Kidney (tissue), 14 donors: ENCODE measurements around the gene CDADC1. TPM values are rescaled to one million over a fixed set of nuclear protein-coding genes. Genes with fewer than 3 reads are reported as not detected.

Experiments
- DNase-seq, 5 donors: peaks; one replicate each; pipeline ENCODE4 v3.0.0-alpha.2; 2013 to 2020
- FAIRE-seq: peaks from 2 replicates; lab custom pipeline; 2012; peaks lifted over from hg19 to GRCh38; lab: Jason Lieb, UNC
- H3K27ac ChIP-seq, 2 donors: one replicate each; pipeline ENCODE4 v1.7.0; 2013; ENCODE audit warnings: low read depth in 2 of 2, low read length in 2 of 2, inconsistent platforms in 1 of 2
- H3K27me3 ChIP-seq: one replicate; pipeline ENCODE4 v1.7.1; 2013; ENCODE audit warnings: low read length, inconsistent platforms; ENCODE audit not compliant: control insufficient read depth, insufficient read depth
- H3K36me3 ChIP-seq, 3 donors: one replicate each; pipeline versions ENCODE4 v1.7.0 to v1.7.1; 2013; ENCODE audit warnings: low read length in 3 of 3, control low read depth in 1 of 3, inconsistent platforms in 1 of 3; ENCODE audit not compliant: insufficient read depth in 3 of 3, control insufficient read depth in 2 of 3
- H3K4me1 ChIP-seq, 3 donors: one replicate each; pipeline versions ENCODE4 v1.7.0 to v1.7.1; 2013; ENCODE audit warnings: low read length in 3 of 3, inconsistent platforms in 1 of 3, low read depth in 1 of 3; ENCODE audit not compliant: control insufficient read depth in 2 of 3, insufficient read depth in 2 of 3
- H3K4me3 ChIP-seq, 3 donors: one replicate each; pipeline versions ENCODE4 v1.7.0 to v1.8.1; 2013; ENCODE audit warnings: low read length in 3 of 3, control low read depth in 1 of 3, inconsistent platforms in 1 of 3
- H3K9ac ChIP-seq, 3 donors: one replicate each; pipeline versions ENCODE4 v1.7.0 to v1.7.1; 2013; ENCODE audit warnings: low read length in 3 of 3, control low read depth in 1 of 3, inconsistent platforms in 1 of 3
- H3K9me3 ChIP-seq, 3 donors: one replicate each; pipeline versions ENCODE4 v1.7.0 to v1.7.1; 2013; ENCODE audit warnings: low read length in 3 of 3, control low read depth in 1 of 3, inconsistent platforms in 1 of 3; ENCODE audit not compliant: control insufficient read depth in 2 of 3, insufficient read depth in 1 of 3
- intact Hi-C: fragments of 100-400 bp; cut with DNase I; formaldehyde crosslinking; loops from one replicate; pipeline ENCODE4 v1.11.1; 2022
- polyA plus RNA-seq: library from polyadenylated mRNA; stranded (reverse); fragments of 350-450 nt; fragmentation: Illumina TruSeq; extraction: RNeasy Lipid Tissue Mini Kit (QIAGEN cat#74804); gene quantifications from one replicate; pipeline ENCODE4 v1.2.3, GENCODE V29; 2014; ENCODE audit warnings: low read depth, low replicate concordance; ENCODE audit not compliant: insufficient read depth
- total RNA-seq: library from RNA; stranded (reverse); fragmentation: NEBNext Ultra II Directional; extraction: Animal tissue kit (Norgen Biotek cat#: 25700); gene quantifications from one replicate; pipeline ENCODE4 v1.2.1, GENCODE V29; 2021
- TF ChIP-seq, protein P1 (sequence below): IDR thresholded peaks from 3 replicates; pipeline ENCODE4 v1.5.1; 2012; ENCODE audit warnings: mild to moderate bottlenecking, moderate library complexity, borderline replicate concordance; ENCODE audit not compliant: insufficient read depth; ENCODE audit errors: extremely low read depth
- donor health status: control.
- donor health status: control.
- donor health status: control.
- donor health status: control.
- donor health status: control.
- donor health status: DM: yes; HTN: yes; CAD: no.
- donor health status: Normal renal cell carcinoma (clear cell type).

CDADC1 gene
- total and polyA plus RNA-seq, 2 donors from 2014 or later: 8.3 to 12.2 TPM

GRCh38 chr13:49235856-49236431 lies 11.8 kb upstream of the CDADC1 start:
- no peak overlapping the region for H3K9ac ChIP-seq
- intact Hi-C loops: no loop called here
- H3K36me3 ChIP-seq: no peaks in the 10 kb centered on the region
- H3K27me3 ChIP-seq: no peaks in the 10 kb centered on the region
- H3K4me1 ChIP-seq: peaks cover 0 to 13% (median 0%) of the 10 kb centered on the region in 3 donors
- H3K4me3 ChIP-seq: peak overlapping the region in 1 of 3 donors; percentile 25
- DNase-seq (no peak), FAIRE-seq (no peak)
- no peaks in the 10 kb centered on the region for H3K9me3 ChIP-seq
- TF ChIP-seq, protein P1, sequence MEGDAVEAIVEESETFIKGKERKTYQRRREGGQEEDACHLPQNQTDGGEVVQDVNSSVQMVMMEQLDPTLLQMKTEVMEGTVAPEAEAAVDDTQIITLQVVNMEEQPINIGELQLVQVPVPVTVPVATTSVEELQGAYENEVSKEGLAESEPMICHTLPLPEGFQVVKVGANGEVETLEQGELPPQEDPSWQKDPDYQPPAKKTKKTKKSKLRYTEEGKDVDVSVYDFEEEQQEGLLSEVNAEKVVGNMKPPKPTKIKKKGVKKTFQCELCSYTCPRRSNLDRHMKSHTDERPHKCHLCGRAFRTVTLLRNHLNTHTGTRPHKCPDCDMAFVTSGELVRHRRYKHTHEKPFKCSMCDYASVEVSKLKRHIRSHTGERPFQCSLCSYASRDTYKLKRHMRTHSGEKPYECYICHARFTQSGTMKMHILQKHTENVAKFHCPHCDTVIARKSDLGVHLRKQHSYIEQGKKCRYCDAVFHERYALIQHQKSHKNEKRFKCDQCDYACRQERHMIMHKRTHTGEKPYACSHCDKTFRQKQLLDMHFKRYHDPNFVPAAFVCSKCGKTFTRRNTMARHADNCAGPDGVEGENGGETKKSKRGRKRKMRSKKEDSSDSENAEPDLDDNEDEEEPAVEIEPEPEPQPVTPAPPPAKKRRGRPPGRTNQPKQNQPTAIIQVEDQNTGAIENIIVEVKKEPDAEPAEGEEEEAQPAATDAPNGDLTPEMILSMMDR: no peak
- H3K27ac ChIP-seq: peak overlapping the region in 1 of 2 donors; percentile 61

- DNase-seq: peak in 1 of 5 donors; percentile 8
- H3K9ac ChIP-seq: no peak overlapping the region
- H3K4me1 ChIP-seq: peaks cover 0 to 13% (median 0%) of the 10 kb centered on the region in 3 donors
- no peak overlapping the region for H3K27ac ChIP-seq
- no peak overlapping the region for H3K4me3 ChIP-seq
- FAIRE-seq: no peak
- no peaks in the 10 kb centered on the region for H3K36me3 ChIP-seq
- intact Hi-C loops: no loop called here
- TF ChIP-seq, protein P1: no peak
- H3K9me3 ChIP-seq: no peaks in the 10 kb centered on the region
- H3K27me3 ChIP-seq: no peaks in the 10 kb centered on the region
These were observed 9.1 kb upstream of the CDADC1 start for GRCh38 chr13:49238621-49239020.

- Histone ChIP-seq H3K9ac (no peak overlapping the region), H3K27me3 (no peaks in the 10 kb centered on the region), H3K27ac (no peak overlapping the region), H3K9me3 (no peaks in the 10 kb centered on the region), H3K4me1 (peaks cover 0 to 13% (median 0%) of the 10 kb centered on the region in 3 donors), H3K4me3 (no peak overlapping the region), H3K36me3 (no peaks in the 10 kb centered on the region)
- TF ChIP-seq, protein P1: peak; percentile 54
- DNase-seq: peak in 1 of 5 donors; percentile 7
- intact Hi-C loops: no loop called here
- FAIRE-seq: no peak
These were observed 7.7 kb upstream of the CDADC1 start for GRCh38 chr13:49240017-49240416.
